ENCODE measurements around the gene PGGHG. TPM values are rescaled to one million over a fixed set of nuclear protein-coding genes. Genes with fewer than 3 reads are reported as not detected.
"Not testable (repeated sequence)": the region's sequence is repeated elsewhere in the genome, so short reads cannot be mapped to it uniquely, and the experiment has no call there.

The PGGHG gene
- total and polyA plus RNA-seq, 7 donors: 2.7 to 8.6 (median 4.0) TPM

GRCh38 chr11:326842-327580, 38.1 kb downstream of the PGGHG start:
- intact Hi-C loops (cut with DNase I): no loop called here
- peak; percentile 81 to 90 for DNase-seq
- 24 to 26% (median 24%) methylated on average over 17 to 19 of the region's 19 CpGs for WGBS, 3 donors

GRCh38 chr11:327581-327923, 38.6 kb downstream of the PGGHG start:
- Histone ChIP-seq H3K9me3 (no peaks in the 10 kb centered on the region), H3K27me3 (ENCODE audit: insufficient read depth in 3 of 3, low read length in 2 of 3) (peaks cover 0 to 6% (median 3%) of the 10 kb centered on the region in 3 donors), H3K27ac (peak overlapping the region; percentile 76), H3K4me3 (peak overlapping the region; percentile 36), H3K36me3 (ENCODE audit: insufficient read depth in 1 of 2, low read depth in 1 of 2) (no peaks in the 10 kb centered on the region), H3K4me1 (peaks cover 13% of the 10 kb centered on the region)
- TF ChIP-seq CTCF (IDR thresholded peaks at IDR 0.05): no peak
- DNase-seq (no peak), ATAC-seq (no peak)
- 92 to 94% (median 93%) methylated on average over 3 of the region's 3 CpGs for WGBS, 3 donors
- intact Hi-C loops (cut with DNase I): no loop called here

More at GRCh38 chr11:326842-327580, 38.1 kb downstream of the PGGHG start:
- ATAC-seq: peak; percentile 55 to 85 (median 84)
- Histone ChIP-seq H3K27ac (peak overlapping the region; percentile 76), H3K27me3 (ENCODE audit: insufficient read depth in 3 of 3, low read length in 2 of 3) (peaks cover 0 to 6% (median 3%) of the 10 kb centered on the region in 3 donors), H3K4me3 (peak overlapping the region; percentile 36), H3K9me3 (no peaks in the 10 kb centered on the region), H3K4me1 (peaks cover 13% of the 10 kb centered on the region), H3K36me3 (ENCODE audit: insufficient read depth in 1 of 2, low read depth in 1 of 2) (no peaks in the 10 kb centered on the region)
- no peak for TF ChIP-seq CTCF (IDR thresholded peaks at IDR 0.05)

- intact Hi-C loops (cut with DNase I): no loop called here
- peaks cover 13% of the 10 kb centered on the region for H3K4me1 ChIP-seq
These were observed 39.1 kb downstream of the PGGHG start for GRCh38 chr11:328012-328411.

GRCh38 chr11:328516-329100, 39.7 kb downstream of the PGGHG start:
- H3K36me3 ChIP-seq (ENCODE audit: insufficient read depth in 1 of 2, low read depth in 1 of 2); H3K27me3 ChIP-seq (ENCODE audit: insufficient read depth in 3 of 3, low read length in 2 of 3); H3K9me3 ChIP-seq; intact Hi-C loops (cut with DNase I); DNase-seq; ATAC-seq; H3K4me3 ChIP-seq; H3K27ac ChIP-seq: not testable (repeated sequence)
- H3K4me1 ChIP-seq: peaks cover 13% of the 10 kb centered on the region
- WGBS, 3 donors: 92 to 95% (median 94%) methylated on average over 15 of the region's 15 CpGs

More at GRCh38 chr11:328012-328411, 39.1 kb downstream of the PGGHG start:
- ATAC-seq (no peak), DNase-seq (no peak)
- no peaks in the 10 kb centered on the region for H3K36me3 ChIP-seq (ENCODE audit: insufficient read depth in 1 of 2, low read depth in 1 of 2)
- no peak overlapping the region for H3K4me3 ChIP-seq
- H3K27me3 ChIP-seq (ENCODE audit: insufficient read depth in 3 of 3, low read length in 2 of 3): peaks cover 0 to 6% (median 3%) of the 10 kb centered on the region in 3 donors
- 94 to 97% (median 94%) methylated on average over 13 of the region's 13 CpGs for WGBS, 3 donors
- no peak overlapping the region for H3K27ac ChIP-seq
- H3K9me3 ChIP-seq: no peaks in the 10 kb centered on the region
- TF ChIP-seq CTCF (IDR thresholded peaks at IDR 0.05): no peak

DNA sequence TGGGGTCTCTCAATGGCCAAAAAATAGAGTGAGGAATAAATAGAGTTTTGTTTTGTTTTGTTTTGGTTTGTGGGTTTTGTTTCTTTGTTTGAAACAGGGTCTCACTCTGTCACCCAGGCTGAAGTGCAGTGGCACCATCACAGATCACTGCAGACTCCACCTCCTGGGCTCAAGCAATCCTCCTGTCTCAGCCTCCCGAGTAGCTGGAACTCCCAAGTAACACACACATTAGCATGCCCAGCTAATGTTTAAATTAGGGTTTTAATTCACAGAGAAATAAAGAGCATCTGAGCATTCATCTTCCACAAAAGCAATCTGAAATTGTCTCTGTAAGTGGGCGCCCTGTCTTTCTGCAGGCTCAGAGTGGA, 40.9 kb downstream of the PGGHG start:
- Histone ChIP-seq H3K27ac (no peak overlapping the region), H3K9me3 (no peaks in the 10 kb centered on the region), H3K36me3 (ENCODE audit: insufficient read depth in 1 of 2, low read depth in 1 of 2) (no peaks in the 10 kb centered on the region), H3K4me1 (peaks cover 13% of the 10 kb centered on the region), H3K4me3 (no peak overlapping the region), H3K27me3 (ENCODE audit: insufficient read depth in 3 of 3, low read length in 2 of 3) (peaks cover 0 to 13% (median 6%) of the 10 kb centered on the region in 3 donors)
- no peak for ATAC-seq
- 89 to 93% (median 93%) methylated on average over 2 of the region's 2 CpGs for WGBS, 3 donors
- intact Hi-C loops (cut with DNase I): no loop called here
- TF ChIP-seq CTCF (IDR thresholded peaks at IDR 0.05): no peak
- DNase-seq: no peak

Measured in psoas muscle (tissue), 8 donors.